Measurements from ENCODE around the gene COA8.

DNA sequence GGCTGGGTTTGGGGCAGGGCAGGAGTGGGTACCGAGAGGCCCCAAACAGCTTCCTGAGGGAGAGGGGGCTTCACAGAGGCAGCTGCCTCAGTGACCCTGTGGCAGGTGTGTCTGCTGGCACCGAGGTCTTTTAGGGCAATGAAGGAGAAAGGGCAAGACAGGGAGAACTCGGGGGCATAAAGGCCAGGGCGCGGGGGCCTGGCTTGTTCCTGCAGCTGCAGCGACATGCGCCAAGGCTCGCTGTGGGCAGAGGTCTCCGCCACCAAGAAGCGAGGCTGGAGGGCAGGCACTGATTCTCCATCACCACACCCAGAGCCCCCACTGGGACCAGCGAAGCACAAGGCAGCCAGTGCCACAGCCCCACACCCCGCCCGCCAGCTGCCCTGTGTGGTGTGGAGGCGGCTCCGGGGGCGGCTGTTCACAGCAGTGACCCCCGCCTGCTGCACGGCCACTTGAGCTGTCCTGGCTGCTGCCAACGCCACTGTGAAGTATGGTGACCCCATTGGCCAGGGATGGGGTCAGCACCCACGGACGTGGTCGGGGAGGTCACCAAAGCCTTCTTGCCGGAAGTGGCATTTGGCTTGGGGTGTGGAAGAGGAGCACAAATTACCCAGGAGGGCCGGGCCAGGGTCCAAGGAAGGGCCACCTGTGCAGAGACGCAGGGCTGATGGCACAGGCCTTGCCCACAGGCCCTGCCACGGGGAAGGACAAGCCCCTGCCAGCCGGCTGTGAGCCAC, 16.7 kb upstream of the COA8 start:
- TF ChIP-seq, protein P1, sequence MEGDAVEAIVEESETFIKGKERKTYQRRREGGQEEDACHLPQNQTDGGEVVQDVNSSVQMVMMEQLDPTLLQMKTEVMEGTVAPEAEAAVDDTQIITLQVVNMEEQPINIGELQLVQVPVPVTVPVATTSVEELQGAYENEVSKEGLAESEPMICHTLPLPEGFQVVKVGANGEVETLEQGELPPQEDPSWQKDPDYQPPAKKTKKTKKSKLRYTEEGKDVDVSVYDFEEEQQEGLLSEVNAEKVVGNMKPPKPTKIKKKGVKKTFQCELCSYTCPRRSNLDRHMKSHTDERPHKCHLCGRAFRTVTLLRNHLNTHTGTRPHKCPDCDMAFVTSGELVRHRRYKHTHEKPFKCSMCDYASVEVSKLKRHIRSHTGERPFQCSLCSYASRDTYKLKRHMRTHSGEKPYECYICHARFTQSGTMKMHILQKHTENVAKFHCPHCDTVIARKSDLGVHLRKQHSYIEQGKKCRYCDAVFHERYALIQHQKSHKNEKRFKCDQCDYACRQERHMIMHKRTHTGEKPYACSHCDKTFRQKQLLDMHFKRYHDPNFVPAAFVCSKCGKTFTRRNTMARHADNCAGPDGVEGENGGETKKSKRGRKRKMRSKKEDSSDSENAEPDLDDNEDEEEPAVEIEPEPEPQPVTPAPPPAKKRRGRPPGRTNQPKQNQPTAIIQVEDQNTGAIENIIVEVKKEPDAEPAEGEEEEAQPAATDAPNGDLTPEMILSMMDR (IDR thresholded peaks at IDR 0.05), result no peak
- TF ChIP-seq POLR2A (IDR thresholded peaks at IDR 0.05) (no peak), POLR2AphosphoS5 (IDR thresholded peaks at IDR 0.05) (no peak), EP300 (IDR thresholded peaks at IDR 0.05; ENCODE audit: low read depth) (no peak)

All from transverse colon (tissue), 4 donors.